ENCODE data around the gene ZP1. TPM values are rescaled to one million over a fixed set of nuclear protein-coding genes. Genes with fewer than 3 reads are reported as not detected.

ZP1 gene
- total and polyA plus RNA-seq, 2 of the 4 experiments (the other 2 are of a cell fraction), result 0.18 to 1.6 TPM

- H2AK9ac ChIP-seq (replicated peaks; ENCODE audit: low read depth, low read length, poor library complexity), result peak overlapping the region; percentile 10
- WGBS, 2 experiments (ENCODE audit: extremely low coverage in 2 of 2, insufficient read length in 1 of 2), result no CpG with 5 or more reads among the region's 1 CpG
- H3K4me2 ChIP-seq (ENCODE audit: low read depth, low read length), result no peak overlapping the region
- no peak overlapping the region for H2AFZ ChIP-seq (replicated peaks; ENCODE audit: low read length, poor library complexity)
- H3K9me3 ChIP-seq (ENCODE audit: control insufficient read depth, insufficient read depth, low read length), result no peaks in the 10 kb centered on the region
- no peaks in the 10 kb centered on the region for H3K27me3 ChIP-seq (ENCODE audit: control insufficient read depth, insufficient read depth, low read length)
- BruUV-seq (replicated peaks), result no TSS peak
- TF ChIP-seq ELK1 (IDR thresholded peaks at IDR 0.05; ENCODE audit: borderline replicate concordance, low read depth, low read length) (no peak), CEBPB (IDR thresholded peaks at IDR 0.05; ENCODE audit: low read depth, low read length) (no peak), CTCF (conservative IDR thresholded peaks at IDR 0.05; ENCODE audit: low read depth, low read length) (no peak), MAFK (IDR thresholded peaks at IDR 0.05; ENCODE audit: low read depth, low read length) (no peak), RFX5 (IDR thresholded peaks at IDR 0.05; ENCODE audit: low read depth, low read length) (no peak), POLR2A (IDR thresholded peaks at IDR 0.05; ENCODE audit: low read depth, low read length) (no peak)
- no peak for DNase-seq
- no peak overlapping the region for H3K4ac ChIP-seq (ENCODE audit: low read depth, low read length)
- POLR2A ChIA-PET (ENCODE audit: unreplicated experiment), result no interaction called here
- intact Hi-C loops (cut with micrococcal nuclease) (no loop called here), in situ Hi-C loops (cut with MboI; ENCODE audit: low sequenced_read_pairs) (loop anchor here (25.0 kb wide), 1 partner anchor 1332 kb away; no protein-coding TSS in a partner anchor), dilution Hi-C loops (cut with HindIII; ENCODE audit: low sequenced_read_pairs, unreplicated experiment) (no loop called here)
- H3K18ac ChIP-seq (ENCODE audit: low read depth, low read length), result no peak overlapping the region
- peaks cover 26% of the 10 kb centered on the region for H3K36me3 ChIP-seq (ENCODE audit: control insufficient read depth, insufficient read depth, low read length)
- no peak overlapping the region for H4K91ac ChIP-seq (ENCODE audit: insufficient read depth, low read depth, low read length)
- H3K9ac ChIP-seq (ENCODE audit: low read depth, low read length), result no peak overlapping the region
- CTCF ChIA-PET, result interaction anchor here (0.6 kb wide), 1 partner anchor 215 kb away, joined by 3 read pairs; no protein-coding TSS in a partner anchor
- H3K9me1 ChIP-seq (ENCODE audit: insufficient read depth, low read length), result peaks cover 14% of the 10 kb centered on the region; the same call in 1 of the 2 replicates
- H3K79me1 ChIP-seq (ENCODE audit: low read depth in 1 of 2, low read length in 2 of 2), result peaks cover 23 to 63% of the 10 kb centered on the region in 2 experiments
- H3K14ac ChIP-seq (replicated peaks; ENCODE audit: low read depth, low read length), result no peak overlapping the region
- no peak overlapping the region for H2BK15ac ChIP-seq (ENCODE audit: low read depth, low read length)
- H2BK120ac ChIP-seq (ENCODE audit: low read depth, low read length), result no peak overlapping the region
- no peak overlapping the region for H4K5ac ChIP-seq (ENCODE audit: low read depth, low read length)
- no peak overlapping the region for H2BK5ac ChIP-seq (ENCODE audit: low read depth, low read length, poor library complexity, severe bottlenecking)
- H2AK5ac ChIP-seq (ENCODE audit: low read depth, low read length), result no peak overlapping the region
- peaks cover 11% of the 10 kb centered on the region for H3K4me1 ChIP-seq (ENCODE audit: control insufficient read depth, insufficient read depth, low read length)
- H3K56ac ChIP-seq (ENCODE audit: extremely low read depth, insufficient read depth, low read length), result no peak overlapping the region
- no peak overlapping the region for H2BK20ac ChIP-seq (ENCODE audit: low read depth, low read length)
- H4K20me1 ChIP-seq (ENCODE audit: insufficient read depth, low read length), result peaks cover 14% of the 10 kb centered on the region
- H3K23ac ChIP-seq (ENCODE audit: low read depth, low read length), result no peak overlapping the region
- H3K4me3 ChIP-seq (ENCODE audit: insufficient read depth, low read depth, low read length), result no peak overlapping the region
- H3K27ac ChIP-seq (ENCODE audit: insufficient read depth, low read length), result no peak overlapping the region
- no peak for ATAC-seq (ENCODE audit: low read depth)
- no peak overlapping the region for H4K8ac ChIP-seq (ENCODE audit: low read depth in 2 of 2, low read length in 2 of 2)
Measured at GRCh38 chr11:60919320-60919719, 52.0 kb downstream of the ZP1 start.
